WTC11 (cell line): ENCODE measurements around the gene ZIC1. TPM values are rescaled to one million over a fixed set of nuclear protein-coding genes. Genes with fewer than 3 reads are reported as not detected.

Experiments used
- ATAC-seq: fragments of 200-7000 bp; cut with Tn5 transposase; 2 replicates; pipeline ENCODE4 v1.10.0; 2021; ENCODE audit warnings: mild to moderate bottlenecking, moderate library complexity
- CTCF ChIA-PET: fragments of 300-600 bp; sonication (Branson Sonifier 250); formaldehyde crosslinking; loops from one replicate; lab custom pipeline; 2021; ENCODE audit warnings: antibody characterized with exemption; lab: Charles Lee
- POLR2A ChIA-PET: fragments of 350-600 bp; sonication (Branson Sonifier 250); formaldehyde crosslinking; loops from one replicate; lab custom pipeline; 2021; ENCODE audit warnings: antibody characterized with exemption; lab: Charles Lee
- DNase-seq: peaks from one replicate; pipeline ENCODE4 v3.0.0; 2021; ENCODE audit warnings: low spot score
- H3K27ac Mint-ChIP-seq: 2 replicates; pipeline ENCODE4 v1.8.0; 2021; ENCODE audit warnings: mixed read lengths
- H3K27me3 Mint-ChIP-seq: 2 replicates; pipeline ENCODE4 v1.8.0; 2021; ENCODE audit warnings: low read depth, mild to moderate bottlenecking, moderate library complexity, mixed read lengths
- H3K36me3 Mint-ChIP-seq: 2 replicates; pipeline ENCODE4 v1.8.0; 2021; ENCODE audit warnings: mixed read lengths
- H3K4me1 Mint-ChIP-seq: 2 replicates; pipeline ENCODE4 v1.8.0; 2022; ENCODE audit warnings: mixed read lengths
- H3K4me3 Mint-ChIP-seq: 2 replicates; pipeline ENCODE4 v1.8.0; 2021; ENCODE audit warnings: mild to moderate bottlenecking, moderate library complexity, mixed read lengths
- H3K9me3 Mint-ChIP-seq: 2 replicates; pipeline ENCODE4 v1.8.0; 2021; ENCODE audit warnings: mixed read lengths
- AFF4 ChIP-seq: sonication (generic); formaldehyde crosslinking; IDR thresholded peaks from 2 replicates; pipeline ENCODE4 v1.8.1; 2023; ENCODE audit warnings: mild to moderate bottlenecking, missing genetic modification reagents, borderline replicate concordance
- AR ChIP-seq: fragments of 250-450 bp; sonication (Bioruptor Pico); IDR thresholded peaks from 2 replicates; pipeline ENCODE4 v1.9.0; 2021; ENCODE audit warnings: mild to moderate bottlenecking
- ATF3 ChIP-seq: sonication (generic); formaldehyde crosslinking; conservative IDR thresholded peaks from 2 replicates; pipeline ENCODE4 v1.8.1; 2022; ENCODE audit warnings: mild to moderate bottlenecking, missing genetic modification reagents
- CTCF ChIP-seq: fragments of 200-600 bp; IDR thresholded peaks from 2 replicates; pipeline ENCODE4 v1.8.0; 2022; ENCODE audit warnings: antibody characterized with exemption
- ELF4 ChIP-seq: sonication (generic); formaldehyde crosslinking; IDR thresholded peaks from 2 replicates; pipeline ENCODE4 v1.8.1; 2022; ENCODE audit warnings: low read depth, mild to moderate bottlenecking, moderate library complexity, missing genetic modification reagents
- FOXP1 ChIP-seq: sonication (generic); formaldehyde crosslinking; IDR thresholded peaks from 2 replicates; pipeline ENCODE4 v1.8.0; 2022; ENCODE audit warnings: missing genetic modification reagents, mild to moderate bottlenecking, moderate library complexity, borderline replicate concordance
- KAT7 ChIP-seq: sonication (generic); formaldehyde crosslinking; IDR thresholded peaks from 2 replicates; pipeline ENCODE4 v1.8.1; 2023; ENCODE audit warnings: missing genetic modification reagents, mild to moderate bottlenecking, borderline replicate concordance
- NFE2L1 ChIP-seq: sonication (generic); formaldehyde crosslinking; IDR thresholded peaks from 2 replicates; pipeline ENCODE4 v1.8.1; 2023; ENCODE audit warnings: missing genetic modification reagents
- NR1H2 ChIP-seq: sonication (generic); formaldehyde crosslinking; IDR thresholded peaks from 2 replicates; pipeline ENCODE4 v1.9.0; 2021; ENCODE audit warnings: mild to moderate bottlenecking, moderate library complexity, missing genetic modification reagents
- NR2C2 ChIP-seq: sonication (generic); formaldehyde crosslinking; IDR thresholded peaks from 2 replicates; pipeline ENCODE4 v1.8.0; 2022; ENCODE audit warnings: mild to moderate bottlenecking, missing genetic modification reagents
- PRRX2 ChIP-seq: fragments of 250-450 bp; sonication (Bioruptor Pico); IDR thresholded peaks from 2 replicates; pipeline ENCODE4 v1.8.0; 2021; ENCODE audit warnings: mild to moderate bottlenecking
- TCF7 ChIP-seq: sonication (generic); formaldehyde crosslinking; IDR thresholded peaks from 2 replicates; pipeline ENCODE4 v1.8.0; 2022; ENCODE audit warnings: mild to moderate bottlenecking, low read depth, missing genetic modification reagents, moderate library complexity
- TP53 ChIP-seq: sonication (generic); formaldehyde crosslinking; IDR thresholded peaks from 2 replicates; pipeline ENCODE4 v1.8.1; 2023; ENCODE audit warnings: mild to moderate bottlenecking, missing genetic modification reagents
- USF1 ChIP-seq: sonication (generic); formaldehyde crosslinking; IDR thresholded peaks from 2 replicates; pipeline ENCODE4 v1.8.0; 2022; ENCODE audit warnings: mild to moderate bottlenecking, missing genetic modification reagents
- ZBTB43 ChIP-seq: sonication (generic); formaldehyde crosslinking; IDR thresholded peaks from 2 replicates; pipeline ENCODE4 v1.8.1; 2023; ENCODE audit warnings: mild to moderate bottlenecking, missing genetic modification reagents
- ZNF138 ChIP-seq: sonication (generic); formaldehyde crosslinking; conservative IDR thresholded peaks from 2 replicates; pipeline ENCODE4 v1.8.1; 2022; ENCODE audit warnings: mild to moderate bottlenecking, moderate library complexity, missing genetic modification reagents
- ZNF219 ChIP-seq: sonication (generic); formaldehyde crosslinking; IDR thresholded peaks from 2 replicates; pipeline ENCODE4 v1.8.0; 2023; ENCODE audit warnings: missing genetic modification reagents, mild to moderate bottlenecking, borderline replicate concordance
- ZNF232 ChIP-seq: sonication (generic); formaldehyde crosslinking; IDR thresholded peaks from 2 replicates; pipeline ENCODE4 v1.8.0; 2022; ENCODE audit warnings: mild to moderate bottlenecking, missing genetic modification reagents
- ZNF512 ChIP-seq: sonication (generic); formaldehyde crosslinking; IDR thresholded peaks from 2 replicates; pipeline ENCODE4 v1.8.1; 2022; ENCODE audit warnings: missing genetic modification reagents, borderline replicate concordance
- ZNF671 ChIP-seq: fragments of 250-450 bp; sonication (Bioruptor Pico); IDR thresholded peaks from 2 replicates; pipeline ENCODE4 v1.8.0; 2021; ENCODE audit warnings: mild to moderate bottlenecking
- total RNA-seq: library from RNA; stranded (reverse); gene quantifications from 3 replicates; pipeline ENCODE4 v1.2.3, GENCODE V29; 2021

ZIC1 gene
- total RNA-seq, 1 experiment from 2014 or later, result 59.7 TPM

GRCh38 chr3:147410526-147411237 lies 1.5 kb downstream of the ZIC1 start:
- Mint-ChIP-seq H3K27me3 (peaks cover 99% of the 10 kb centered on the region), H3K9me3 (no peaks in the 10 kb centered on the region), H3K4me1 (peaks cover 76% of the 10 kb centered on the region), H3K36me3 (peaks cover 3% of the 10 kb centered on the region; the same call in 1 of the 2 replicates), H3K4me3 (peak overlapping the region; percentile 73), H3K27ac (peak overlapping the region; percentile 15; the same call in 1 of the 2 replicates)
- ATAC-seq, result peak; percentile 3; the same call in 1 of the 2 replicates
- DNase-seq, result peak; percentile 44
- TF ChIP-seq ELF4 (CRISPR knock-in tag) (no peak), USF1 (CRISPR knock-in tag) (0 out of 2 replicates have a peak, but pooled peaks have one; percentile 1), ZNF219 (CRISPR knock-in tag) (no peak), ZNF138 (CRISPR knock-in tag) (no peak), TP53 (CRISPR knock-in tag) (no peak), NR2C2 (CRISPR knock-in tag) (peak; percentile 30; the same call in 1 of the 2 replicates), NR1H2 (no peak), ZNF232 (CRISPR knock-in tag) (no peak), NFE2L1 (CRISPR knock-in tag) (no peak), ZNF671 (no peak), FOXP1 (CRISPR knock-in tag) (peak; percentile 35), TCF7 (CRISPR knock-in tag) (no peak), ZNF512 (CRISPR knock-in tag) (no peak), AFF4 (CRISPR knock-in tag) (peak; percentile 75; the same call in 1 of the 2 replicates), ATF3 (CRISPR knock-in tag) (no peak), PRRX2 (CRISPR knock-in tag) (no peak), KAT7 (CRISPR knock-in tag) (peak; percentile 86; the same call in 1 of the 2 replicates), AR (CRISPR knock-in tag) (no peak), ZBTB43 (no peak), CTCF (no peak)
- ChIA-PET POLR2A (interaction anchor here (0.9 to 2.3 kb wide), 4 partner anchors 14 to 19 kb away, joined by 3 to 14 read pairs (median 8); no protein-coding TSS in a partner anchor), CTCF (interaction anchor here (1.1 to 3.8 kb wide), 6 partner anchors 13 to 51 kb away, joined by 3 to 37 read pairs (median 12); no protein-coding TSS in a partner anchor)
